GM23338 (cell line): Measurements from ENCODE around the gene PGBD4. TPM values are rescaled to one million over a fixed set of nuclear protein-coding genes. Genes with fewer than 3 reads are reported as not detected.

Experiments used
- ATAC-seq: fragments of 200-7000 bp; cut with Tn5 transposase; 3 replicates; pipeline ENCODE4 v1.9.1; 2020
- DNase-seq: peaks from one replicate; pipeline ENCODE4 v3.0.0-alpha.2; 2015; ENCODE audit warnings: low spot score
- H2AFZ ChIP-seq: fragments of 200-600 bp; sonication (generic); 2 replicates; pipeline ENCODE4 v1.8.0; 2016; ENCODE audit warnings: antibody characterized with exemption, mild to moderate bottlenecking, moderate library complexity
- H3F3A ChIP-seq: fragments of 200-600 bp; sonication (generic); replicated peaks from 2 replicates; pipeline ENCODE4 v1.8.0; 2017; ENCODE audit warnings: antibody characterized with exemption, mixed run types, low read depth
- H3K27ac ChIP-seq: fragments of 200-600 bp; sonication (generic); 2 replicates; pipeline ENCODE4 v1.6.1; 2016; ENCODE audit warnings: low read depth
- H3K27me3 ChIP-seq: fragments of 200-600 bp; sonication (generic); 2 replicates; pipeline ENCODE4 v1.8.0; 2016; ENCODE audit warnings: mild to moderate bottlenecking, mixed run types, moderate library complexity; ENCODE audit not compliant: insufficient read depth
- H3K36me3 ChIP-seq: fragments of 200-600 bp; sonication (generic); 2 replicates; pipeline ENCODE4 v1.8.0; 2016; ENCODE audit warnings: mild to moderate bottlenecking; ENCODE audit not compliant: insufficient read depth
- H3K4me1 ChIP-seq: fragments of 200-600 bp; sonication (generic); 2 replicates; pipeline ENCODE4 v1.8.0; 2016; ENCODE audit warnings: mild to moderate bottlenecking, moderate library complexity; ENCODE audit not compliant: insufficient read depth
- H3K4me2 ChIP-seq: fragments of 200-600 bp; sonication (generic); 2 replicates; pipeline ENCODE4 v1.7.1; 2017; ENCODE audit warnings: mixed run types
- H3K4me3 ChIP-seq: fragments of 200-600 bp; sonication (generic); 2 replicates; pipeline ENCODE4 v1.6.1; 2016; ENCODE audit warnings: mixed run types
- H3K79me2 ChIP-seq: fragments of 200-600 bp; sonication (generic); replicated peaks from 2 replicates; pipeline ENCODE4 v1.8.0; 2017; ENCODE audit warnings: mild to moderate bottlenecking; ENCODE audit not compliant: insufficient read depth
- H3K9me2 ChIP-seq: fragments of 200-600 bp; sonication (generic); 2 replicates; pipeline ENCODE4 v1.8.0; 2017; ENCODE audit not compliant: insufficient read depth
- H4K20me1 ChIP-seq: fragments of 200-600 bp; sonication (generic); replicated peaks from 2 replicates; pipeline ENCODE4 v1.8.0; 2017; ENCODE audit warnings: mild to moderate bottlenecking; ENCODE audit not compliant: insufficient read depth
- H3K27ac Mint-ChIP-seq: 2 replicates; pipeline ENCODE4 v1.8.0; 2020; ENCODE audit warnings: inconsistent platforms, mild to moderate bottlenecking, moderate library complexity, mixed read lengths
- H3K27me3 Mint-ChIP-seq: 3 replicates; pipeline ENCODE4 v1.8.0; 2022; ENCODE audit warnings: low read depth, mild to moderate bottlenecking, moderate library complexity, mixed read lengths, inconsistent platforms; ENCODE audit not compliant: insufficient read depth, poor library complexity
- H3K36me3 Mint-ChIP-seq: 3 replicates; pipeline ENCODE4 v1.8.0; 2021; ENCODE audit warnings: low read depth, mild to moderate bottlenecking, inconsistent platforms, moderate library complexity, mixed read lengths
- H3K4me1 Mint-ChIP-seq: 3 replicates; pipeline ENCODE4 v1.8.0; 2020; ENCODE audit warnings: mild to moderate bottlenecking, inconsistent platforms, mixed read lengths
- H3K4me3 Mint-ChIP-seq: 3 replicates; pipeline ENCODE4 v1.8.0; 2021; ENCODE audit warnings: moderate library complexity, mild to moderate bottlenecking, inconsistent platforms, mixed read lengths
- H3K9me3 Mint-ChIP-seq: 3 replicates; pipeline ENCODE4 v1.8.0; 2020; ENCODE audit warnings: moderate library complexity, mild to moderate bottlenecking, inconsistent platforms, mixed read lengths
- CREB1 ChIP-seq: fragments of 250-450 bp; sonication (Bioruptor Pico); IDR thresholded peaks from 2 replicates; pipeline ENCODE4 v1.5.0; 2020; ENCODE audit warnings: low read depth, mild to moderate bottlenecking, moderate library complexity
- EZH2 ChIP-seq: fragments of 200-600 bp; sonication (generic); IDR thresholded peaks from one replicate; pipeline ENCODE4 v1.8.0; 2017; ENCODE audit warnings: antibody characterized with exemption, mild to moderate bottlenecking, low read depth; ENCODE audit not compliant: unreplicated experiment
- EZH2phosphoT487 ChIP-seq: fragments of 200-600 bp; sonication (generic); IDR thresholded peaks from one replicate; pipeline ENCODE4 v1.8.1; 2018; ENCODE audit warnings: antibody characterized with exemption; ENCODE audit not compliant: unreplicated experiment
- JUNB ChIP-seq: IDR thresholded peaks from one replicate; pipeline ENCODE4 v1.6.1; 2016; ENCODE audit warnings: antibody characterized with exemption; ENCODE audit not compliant: unreplicated experiment
- POLR2AphosphoS5 ChIP-seq: IDR thresholded peaks from 2 replicates; pipeline ENCODE4 v1.6.1; 2016; ENCODE audit warnings: antibody characterized with exemption, low read depth
- ZNF114 ChIP-seq: fragments of 250-450 bp; sonication (Bioruptor Pico); IDR thresholded peaks from 2 replicates; pipeline ENCODE4 v1.5.0; 2020; ENCODE audit warnings: mild to moderate bottlenecking, moderate library complexity
- ZNF331 ChIP-seq: fragments of 250-450 bp; sonication (Bioruptor Pico); IDR thresholded peaks from 2 replicates; pipeline ENCODE4 v1.5.0; 2020; ENCODE audit warnings: low read depth, mild to moderate bottlenecking, moderate library complexity
- ZNF462 ChIP-seq: fragments of 250-450 bp; sonication (Bioruptor Pico); IDR thresholded peaks from 2 replicates; pipeline ENCODE4 v1.5.0; 2020; ENCODE audit warnings: mild to moderate bottlenecking, moderate library complexity
- polyA plus RNA-seq: library from polyadenylated mRNA; unstranded; fragments of >200 nt; fragmentation: Nextera tagmentation; extraction: Ambion mirVana; gene quantifications from 2 replicates; pipeline ENCODE4 v1.2.1, GENCODE V29; 2016
- total RNA-seq: library from RNA; depleted of rRNA; stranded (reverse); fragments of >200 nt; shearing (Covaris generic); gene quantifications from 2 replicates; pipeline ENCODE4 v1.2.3, GENCODE V29; 2014
- TF ChIP-seq, protein P1 (sequence below): IDR thresholded peaks from one replicate; pipeline ENCODE4 v1.6.1; 2018; ENCODE audit warnings: antibody characterized with exemption; ENCODE audit not compliant: unreplicated experiment
- TF ChIP-seq, protein P2 (sequence below), 2 experiments: fragments of 200-600 bp in 1 of 2; sonication (generic) in 1 of 2; conservative IDR thresholded peaks; 2 replicates each; pipeline versions ENCODE4 v1.5.1 to v1.6.1; 2016 to 2017; ENCODE audit warnings: antibody characterized with exemption in 2 of 2, low read depth in 2 of 2, mild to moderate bottlenecking in 2 of 2, moderate library complexity in 1 of 2
- TF ChIP-seq, protein P3 (sequence below): IDR thresholded peaks from 2 replicates; pipeline ENCODE4 v1.6.1; 2016; ENCODE audit warnings: antibody characterized with exemption

PGBD4 gene
- total and polyA plus RNA-seq, 2 experiments from 2014 or later: 0.50 to 0.66 TPM

- TF ChIP-seq ZNF462 (CRISPR knock-in tag): no peak
- no peak for TF ChIP-seq ZNF331 (CRISPR knock-in tag)
- TF ChIP-seq POLR2AphosphoS5: no peak
- no peak for TF ChIP-seq JUNB
Observed at GRCh38 chr15:34132881-34133280, 31.0 kb downstream of the PGBD4 start (continued).

DNA sequence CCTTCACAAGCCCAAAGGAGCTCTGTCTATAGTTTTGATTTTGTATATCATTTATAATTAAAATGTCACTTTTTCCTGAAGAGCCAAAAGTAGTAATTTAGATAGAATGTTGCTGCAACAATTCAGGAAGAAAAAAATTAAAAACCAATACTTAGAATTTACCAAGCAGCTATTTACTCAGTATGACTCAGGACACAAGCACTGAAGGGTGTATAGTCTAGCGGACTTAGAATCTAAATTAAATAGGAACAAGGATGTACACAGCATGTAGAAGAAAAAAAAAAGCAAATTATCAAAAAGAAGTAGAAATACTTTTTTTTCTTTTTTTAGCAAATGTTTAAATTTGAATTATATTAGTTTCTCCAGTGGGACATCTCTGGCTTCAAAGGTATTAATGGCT, 31.6 kb downstream of the PGBD4 start:
- Mint-ChIP-seq H3K9me3 (no peaks in the 10 kb centered on the region), H3K4me3 (no peak overlapping the region), H3K4me1 (no peaks in the 10 kb centered on the region), H3K27ac (no peak overlapping the region), H3K36me3 (no peaks in the 10 kb centered on the region), H3K27me3 (no peaks in the 10 kb centered on the region)
- DNase-seq (no peak), ATAC-seq (no peak)
- no peak overlapping the region for H3K27ac ChIP-seq
- no peaks in the 10 kb centered on the region for H3K79me2 ChIP-seq
- H3K36me3 ChIP-seq: no peaks in the 10 kb centered on the region
- no peak overlapping the region for H2AFZ ChIP-seq
- H3F3A ChIP-seq: no peaks in the 10 kb centered on the region
- H3K4me3 ChIP-seq: no peak overlapping the region
- H4K20me1 ChIP-seq: no peaks in the 10 kb centered on the region
- H3K4me1 ChIP-seq: no peaks in the 10 kb centered on the region
- no peaks in the 10 kb centered on the region for H3K27me3 ChIP-seq
- no peak overlapping the region for H3K4me2 ChIP-seq
- no peaks in the 10 kb centered on the region for H3K9me2 ChIP-seq
- TF ChIP-seq, protein P1, sequence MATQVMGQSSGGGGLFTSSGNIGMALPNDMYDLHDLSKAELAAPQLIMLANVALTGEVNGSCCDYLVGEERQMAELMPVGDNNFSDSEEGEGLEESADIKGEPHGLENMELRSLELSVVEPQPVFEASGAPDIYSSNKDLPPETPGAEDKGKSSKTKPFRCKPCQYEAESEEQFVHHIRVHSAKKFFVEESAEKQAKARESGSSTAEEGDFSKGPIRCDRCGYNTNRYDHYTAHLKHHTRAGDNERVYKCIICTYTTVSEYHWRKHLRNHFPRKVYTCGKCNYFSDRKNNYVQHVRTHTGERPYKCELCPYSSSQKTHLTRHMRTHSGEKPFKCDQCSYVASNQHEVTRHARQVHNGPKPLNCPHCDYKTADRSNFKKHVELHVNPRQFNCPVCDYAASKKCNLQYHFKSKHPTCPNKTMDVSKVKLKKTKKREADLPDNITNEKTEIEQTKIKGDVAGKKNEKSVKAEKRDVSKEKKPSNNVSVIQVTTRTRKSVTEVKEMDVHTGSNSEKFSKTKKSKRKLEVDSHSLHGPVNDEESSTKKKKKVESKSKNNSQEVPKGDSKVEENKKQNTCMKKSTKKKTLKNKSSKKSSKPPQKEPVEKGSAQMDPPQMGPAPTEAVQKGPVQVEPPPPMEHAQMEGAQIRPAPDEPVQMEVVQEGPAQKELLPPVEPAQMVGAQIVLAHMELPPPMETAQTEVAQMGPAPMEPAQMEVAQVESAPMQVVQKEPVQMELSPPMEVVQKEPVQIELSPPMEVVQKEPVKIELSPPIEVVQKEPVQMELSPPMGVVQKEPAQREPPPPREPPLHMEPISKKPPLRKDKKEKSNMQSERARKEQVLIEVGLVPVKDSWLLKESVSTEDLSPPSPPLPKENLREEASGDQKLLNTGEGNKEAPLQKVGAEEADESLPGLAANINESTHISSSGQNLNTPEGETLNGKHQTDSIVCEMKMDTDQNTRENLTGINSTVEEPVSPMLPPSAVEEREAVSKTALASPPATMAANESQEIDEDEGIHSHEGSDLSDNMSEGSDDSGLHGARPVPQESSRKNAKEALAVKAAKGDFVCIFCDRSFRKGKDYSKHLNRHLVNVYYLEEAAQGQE: no peak
- no peak for TF ChIP-seq CREB1
- TF ChIP-seq EZH2: no peak
- TF ChIP-seq ZNF331 (CRISPR knock-in tag): no peak
- TF ChIP-seq POLR2AphosphoS5: no peak
- no peak for TF ChIP-seq EZH2phosphoT487
- TF ChIP-seq, protein P2, sequence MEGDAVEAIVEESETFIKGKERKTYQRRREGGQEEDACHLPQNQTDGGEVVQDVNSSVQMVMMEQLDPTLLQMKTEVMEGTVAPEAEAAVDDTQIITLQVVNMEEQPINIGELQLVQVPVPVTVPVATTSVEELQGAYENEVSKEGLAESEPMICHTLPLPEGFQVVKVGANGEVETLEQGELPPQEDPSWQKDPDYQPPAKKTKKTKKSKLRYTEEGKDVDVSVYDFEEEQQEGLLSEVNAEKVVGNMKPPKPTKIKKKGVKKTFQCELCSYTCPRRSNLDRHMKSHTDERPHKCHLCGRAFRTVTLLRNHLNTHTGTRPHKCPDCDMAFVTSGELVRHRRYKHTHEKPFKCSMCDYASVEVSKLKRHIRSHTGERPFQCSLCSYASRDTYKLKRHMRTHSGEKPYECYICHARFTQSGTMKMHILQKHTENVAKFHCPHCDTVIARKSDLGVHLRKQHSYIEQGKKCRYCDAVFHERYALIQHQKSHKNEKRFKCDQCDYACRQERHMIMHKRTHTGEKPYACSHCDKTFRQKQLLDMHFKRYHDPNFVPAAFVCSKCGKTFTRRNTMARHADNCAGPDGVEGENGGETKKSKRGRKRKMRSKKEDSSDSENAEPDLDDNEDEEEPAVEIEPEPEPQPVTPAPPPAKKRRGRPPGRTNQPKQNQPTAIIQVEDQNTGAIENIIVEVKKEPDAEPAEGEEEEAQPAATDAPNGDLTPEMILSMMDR (conservative IDR thresholded peaks at IDR 0.05; ENCODE audit: low read depth in 2 of 2): no peak
- TF ChIP-seq, protein P3, sequence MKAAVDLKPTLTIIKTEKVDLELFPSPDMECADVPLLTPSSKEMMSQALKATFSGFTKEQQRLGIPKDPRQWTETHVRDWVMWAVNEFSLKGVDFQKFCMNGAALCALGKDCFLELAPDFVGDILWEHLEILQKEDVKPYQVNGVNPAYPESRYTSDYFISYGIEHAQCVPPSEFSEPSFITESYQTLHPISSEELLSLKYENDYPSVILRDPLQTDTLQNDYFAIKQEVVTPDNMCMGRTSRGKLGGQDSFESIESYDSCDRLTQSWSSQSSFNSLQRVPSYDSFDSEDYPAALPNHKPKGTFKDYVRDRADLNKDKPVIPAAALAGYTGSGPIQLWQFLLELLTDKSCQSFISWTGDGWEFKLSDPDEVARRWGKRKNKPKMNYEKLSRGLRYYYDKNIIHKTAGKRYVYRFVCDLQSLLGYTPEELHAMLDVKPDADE: no peak
- TF ChIP-seq ZNF114 (CRISPR knock-in tag): no peak
- no peak for TF ChIP-seq JUNB
